GM18511 (cell line): ENCODE measurements around the gene TMEM17.

Source experiments
- ATAC-seq: cut with Tn5 transposase; IDR thresholded peaks from one replicate; pipeline ENCODE4 v1.9.1; 2021; ENCODE audit warnings: mild to moderate bottlenecking, moderate library complexity; ENCODE audit not compliant: unreplicated experiment

The TMEM17 gene

GRCh38 chr2:62474176-62474575 is 31.8 kb downstream of the TMEM17 start:
- ATAC-seq = no peak

- no peak for ATAC-seq
These were observed 32.7 kb downstream of the TMEM17 start for GRCh38 chr2:62473246-62473827.

- no peak for ATAC-seq
These were observed 33.7 kb downstream of the TMEM17 start for GRCh38 chr2:62472312-62472711.

GRCh38 chr2:62471816-62472215 is 34.2 kb downstream of the TMEM17 start:
- no peak for ATAC-seq

GRCh38 chr2:62471404-62471803 is 34.6 kb downstream of the TMEM17 start:
- ATAC-seq = no peak

GRCh38 chr2:62469548-62469947 is 36.4 kb downstream of the TMEM17 start:
- no peak for ATAC-seq

GRCh38 chr2:62469114-62469513 is 36.9 kb downstream of the TMEM17 start:
- no peak for ATAC-seq

GRCh38 chr2:62467475-62468321 is 38.3 kb downstream of the TMEM17 start:
- ATAC-seq = no peak

GRCh38 chr2:62467100-62467474 is 38.9 kb downstream of the TMEM17 start:
- no peak for ATAC-seq

GRCh38 chr2:62466503-62466854 is 39.5 kb downstream of the TMEM17 start:
- no peak for ATAC-seq

- no peak for ATAC-seq
These were observed 40.1 kb downstream of the TMEM17 start for GRCh38 chr2:62465741-62466502.

- ATAC-seq = no peak
These were observed 40.8 kb downstream of the TMEM17 start for GRCh38 chr2:62465039-62465740.

GRCh38 chr2:62464221-62465007 is 41.6 kb downstream of the TMEM17 start:
- no peak for ATAC-seq

GRCh38 chr2:62462211-62462610 is 43.8 kb downstream of the TMEM17 start:
- ATAC-seq = no peak

- ATAC-seq = no peak
These were observed 44.3 kb downstream of the TMEM17 start for GRCh38 chr2:62461707-62462106.

GRCh38 chr2:62461017-62461553 is 44.9 kb downstream of the TMEM17 start:
- no peak for ATAC-seq

GRCh38 chr2:62460175-62460574 is 45.8 kb downstream of the TMEM17 start:
- no peak for ATAC-seq

- no peak for ATAC-seq
These were observed 46.3 kb downstream of the TMEM17 start for GRCh38 chr2:62459672-62460071.

- ATAC-seq = no peak
These were observed 46.9 kb downstream of the TMEM17 start for GRCh38 chr2:62459106-62459505.

- no peak for ATAC-seq
These were observed 47.3 kb downstream of the TMEM17 start for GRCh38 chr2:62458671-62459081.
